GM23338 (cell line): ENCODE measurements around the gene PROX1. TPM values are rescaled to one million over a fixed set of nuclear protein-coding genes. Genes with fewer than 3 reads are reported as not detected.

Experiments used
- ATAC-seq: fragments of 200-7000 bp; cut with Tn5 transposase; 3 replicates; pipeline ENCODE4 v1.9.1; 2020
- DNase-seq: peaks from one replicate; pipeline ENCODE4 v3.0.0-alpha.2; 2015; ENCODE audit warnings: low spot score
- H2AFZ ChIP-seq: fragments of 200-600 bp; sonication (generic); 2 replicates; pipeline ENCODE4 v1.8.0; 2016; ENCODE audit warnings: antibody characterized with exemption, mild to moderate bottlenecking, moderate library complexity
- H3F3A ChIP-seq: fragments of 200-600 bp; sonication (generic); replicated peaks from 2 replicates; pipeline ENCODE4 v1.8.0; 2017; ENCODE audit warnings: antibody characterized with exemption, mixed run types, low read depth
- H3K27ac ChIP-seq: fragments of 200-600 bp; sonication (generic); 2 replicates; pipeline ENCODE4 v1.6.1; 2016; ENCODE audit warnings: low read depth
- H3K27me3 ChIP-seq: fragments of 200-600 bp; sonication (generic); 2 replicates; pipeline ENCODE4 v1.8.0; 2016; ENCODE audit warnings: mild to moderate bottlenecking, mixed run types, moderate library complexity; ENCODE audit not compliant: insufficient read depth
- H3K36me3 ChIP-seq: fragments of 200-600 bp; sonication (generic); 2 replicates; pipeline ENCODE4 v1.8.0; 2016; ENCODE audit warnings: mild to moderate bottlenecking; ENCODE audit not compliant: insufficient read depth
- H3K4me1 ChIP-seq: fragments of 200-600 bp; sonication (generic); 2 replicates; pipeline ENCODE4 v1.8.0; 2016; ENCODE audit warnings: mild to moderate bottlenecking, moderate library complexity; ENCODE audit not compliant: insufficient read depth
- H3K4me2 ChIP-seq: fragments of 200-600 bp; sonication (generic); 2 replicates; pipeline ENCODE4 v1.7.1; 2017; ENCODE audit warnings: mixed run types
- H3K4me3 ChIP-seq: fragments of 200-600 bp; sonication (generic); 2 replicates; pipeline ENCODE4 v1.6.1; 2016; ENCODE audit warnings: mixed run types
- H3K79me2 ChIP-seq: fragments of 200-600 bp; sonication (generic); replicated peaks from 2 replicates; pipeline ENCODE4 v1.8.0; 2017; ENCODE audit warnings: mild to moderate bottlenecking; ENCODE audit not compliant: insufficient read depth
- H3K9me2 ChIP-seq: fragments of 200-600 bp; sonication (generic); 2 replicates; pipeline ENCODE4 v1.8.0; 2017; ENCODE audit not compliant: insufficient read depth
- H4K20me1 ChIP-seq: fragments of 200-600 bp; sonication (generic); replicated peaks from 2 replicates; pipeline ENCODE4 v1.8.0; 2017; ENCODE audit warnings: mild to moderate bottlenecking; ENCODE audit not compliant: insufficient read depth
- H3K27ac Mint-ChIP-seq: 2 replicates; pipeline ENCODE4 v1.8.0; 2020; ENCODE audit warnings: inconsistent platforms, mild to moderate bottlenecking, moderate library complexity, mixed read lengths
- H3K27me3 Mint-ChIP-seq: 3 replicates; pipeline ENCODE4 v1.8.0; 2022; ENCODE audit warnings: low read depth, mild to moderate bottlenecking, moderate library complexity, mixed read lengths, inconsistent platforms; ENCODE audit not compliant: insufficient read depth, poor library complexity
- H3K36me3 Mint-ChIP-seq: 3 replicates; pipeline ENCODE4 v1.8.0; 2021; ENCODE audit warnings: low read depth, mild to moderate bottlenecking, inconsistent platforms, moderate library complexity, mixed read lengths
- H3K4me1 Mint-ChIP-seq: 3 replicates; pipeline ENCODE4 v1.8.0; 2020; ENCODE audit warnings: mild to moderate bottlenecking, inconsistent platforms, mixed read lengths
- H3K4me3 Mint-ChIP-seq: 3 replicates; pipeline ENCODE4 v1.8.0; 2021; ENCODE audit warnings: moderate library complexity, mild to moderate bottlenecking, inconsistent platforms, mixed read lengths
- H3K9me3 Mint-ChIP-seq: 3 replicates; pipeline ENCODE4 v1.8.0; 2020; ENCODE audit warnings: moderate library complexity, mild to moderate bottlenecking, inconsistent platforms, mixed read lengths
- CREB1 ChIP-seq: fragments of 250-450 bp; sonication (Bioruptor Pico); IDR thresholded peaks from 2 replicates; pipeline ENCODE4 v1.5.0; 2020; ENCODE audit warnings: low read depth, mild to moderate bottlenecking, moderate library complexity
- CTCF ChIP-seq, 2 experiments: fragments of 200-600 bp in 1 of 2; sonication (generic) in 1 of 2; conservative IDR thresholded peaks; 2 replicates each; pipeline versions ENCODE4 v1.5.1 to v1.6.1; 2016 to 2017; ENCODE audit warnings: antibody characterized with exemption in 2 of 2, low read depth in 2 of 2, mild to moderate bottlenecking in 2 of 2, moderate library complexity in 1 of 2
- ETS1 ChIP-seq: IDR thresholded peaks from 2 replicates; pipeline ENCODE4 v1.6.1; 2016; ENCODE audit warnings: antibody characterized with exemption
- EZH2 ChIP-seq: fragments of 200-600 bp; sonication (generic); IDR thresholded peaks from one replicate; pipeline ENCODE4 v1.8.0; 2017; ENCODE audit warnings: antibody characterized with exemption, mild to moderate bottlenecking, low read depth; ENCODE audit not compliant: unreplicated experiment
- EZH2phosphoT487 ChIP-seq: fragments of 200-600 bp; sonication (generic); IDR thresholded peaks from one replicate; pipeline ENCODE4 v1.8.1; 2018; ENCODE audit warnings: antibody characterized with exemption; ENCODE audit not compliant: unreplicated experiment
- JUNB ChIP-seq: IDR thresholded peaks from one replicate; pipeline ENCODE4 v1.6.1; 2016; ENCODE audit warnings: antibody characterized with exemption; ENCODE audit not compliant: unreplicated experiment
- NANOG ChIP-seq: IDR thresholded peaks from 2 replicates; pipeline ENCODE4 v1.6.1; 2016; ENCODE audit warnings: antibody characterized with exemption, borderline replicate concordance
- POLR2AphosphoS5 ChIP-seq: IDR thresholded peaks from 2 replicates; pipeline ENCODE4 v1.6.1; 2016; ENCODE audit warnings: antibody characterized with exemption, low read depth
- REST ChIP-seq: IDR thresholded peaks from one replicate; pipeline ENCODE4 v1.6.1; 2018; ENCODE audit warnings: antibody characterized with exemption; ENCODE audit not compliant: unreplicated experiment
- STAT1 ChIP-seq: IDR thresholded peaks from one replicate; pipeline ENCODE4 v1.6.1; 2016; ENCODE audit warnings: antibody characterized with exemption; ENCODE audit not compliant: unreplicated experiment
- ZNF114 ChIP-seq: fragments of 250-450 bp; sonication (Bioruptor Pico); IDR thresholded peaks from 2 replicates; pipeline ENCODE4 v1.5.0; 2020; ENCODE audit warnings: mild to moderate bottlenecking, moderate library complexity
- ZNF331 ChIP-seq: fragments of 250-450 bp; sonication (Bioruptor Pico); IDR thresholded peaks from 2 replicates; pipeline ENCODE4 v1.5.0; 2020; ENCODE audit warnings: low read depth, mild to moderate bottlenecking, moderate library complexity
- ZNF462 ChIP-seq: fragments of 250-450 bp; sonication (Bioruptor Pico); IDR thresholded peaks from 2 replicates; pipeline ENCODE4 v1.5.0; 2020; ENCODE audit warnings: mild to moderate bottlenecking, moderate library complexity
- polyA plus RNA-seq: library from polyadenylated mRNA; unstranded; fragments of >200 nt; fragmentation: Nextera tagmentation; extraction: Ambion mirVana; gene quantifications from 2 replicates; pipeline ENCODE4 v1.2.1, GENCODE V29; 2016
- total RNA-seq: library from RNA; depleted of rRNA; stranded (reverse); fragments of >200 nt; shearing (Covaris generic); gene quantifications from 2 replicates; pipeline ENCODE4 v1.2.3, GENCODE V29; 2014

Gene PROX1
- total and polyA plus RNA-seq, 2 experiments from 2014 or later, result 0.49 to 0.66 TPM

- TF ChIP-seq STAT1 (no peak), ZNF114 (CRISPR knock-in tag) (no peak), POLR2AphosphoS5 (no peak), ETS1 (no peak), EZH2 (no peak), CTCF (conservative IDR thresholded peaks at IDR 0.05; ENCODE audit: low read depth in 2 of 2) (no peak), REST (no peak), EZH2phosphoT487 (no peak), ZNF462 (CRISPR knock-in tag) (no peak), CREB1 (no peak), ZNF331 (CRISPR knock-in tag) (no peak), JUNB (no peak), NANOG (no peak)
- no peaks in the 10 kb centered on the region for H3K36me3 ChIP-seq
- no peaks in the 10 kb centered on the region for H3K36me3 Mint-ChIP-seq
- no peaks in the 10 kb centered on the region for H3K27me3 Mint-ChIP-seq
- H3K79me2 ChIP-seq, result no peaks in the 10 kb centered on the region
- H2AFZ ChIP-seq, result no peak overlapping the region
- no peak overlapping the region for H3K27ac Mint-ChIP-seq
- peaks cover 4% of the 10 kb centered on the region; the same call in 1 of the 3 replicates for H3K4me1 Mint-ChIP-seq
- H3K4me3 Mint-ChIP-seq, result no peak overlapping the region
- H3K27ac ChIP-seq, result no peak overlapping the region
- no peaks in the 10 kb centered on the region for H3K9me3 Mint-ChIP-seq
- no peak for DNase-seq
- H4K20me1 ChIP-seq, result no peaks in the 10 kb centered on the region
- no peaks in the 10 kb centered on the region for H3K27me3 ChIP-seq
- no peak overlapping the region for H3K4me2 ChIP-seq
- no peaks in the 10 kb centered on the region for H3K4me1 ChIP-seq
- no peaks in the 10 kb centered on the region for H3F3A ChIP-seq
- H3K4me3 ChIP-seq, result no peak overlapping the region
- ATAC-seq, result no peak
- 0 out of 2 replicates have a peak, but pooled peaks cover 11% of the 10 kb centered on the region for H3K9me2 ChIP-seq
Measured at GRCh38 chr1:214008791-214009422, 21.1 kb downstream of the PROX1 start.
